ENCODE results near the gene ABHD11. TPM values are rescaled to one million over a fixed set of nuclear protein-coding genes. Genes with fewer than 3 reads are reported as not detected.

Gene ABHD11
- total and polyA plus RNA-seq, 9 of the 15 experiments (the other 6 are each of a cell fraction or from before 2014, with no cell fraction given) = 7.7 to 44.2 (median 18.9) TPM

DNA sequence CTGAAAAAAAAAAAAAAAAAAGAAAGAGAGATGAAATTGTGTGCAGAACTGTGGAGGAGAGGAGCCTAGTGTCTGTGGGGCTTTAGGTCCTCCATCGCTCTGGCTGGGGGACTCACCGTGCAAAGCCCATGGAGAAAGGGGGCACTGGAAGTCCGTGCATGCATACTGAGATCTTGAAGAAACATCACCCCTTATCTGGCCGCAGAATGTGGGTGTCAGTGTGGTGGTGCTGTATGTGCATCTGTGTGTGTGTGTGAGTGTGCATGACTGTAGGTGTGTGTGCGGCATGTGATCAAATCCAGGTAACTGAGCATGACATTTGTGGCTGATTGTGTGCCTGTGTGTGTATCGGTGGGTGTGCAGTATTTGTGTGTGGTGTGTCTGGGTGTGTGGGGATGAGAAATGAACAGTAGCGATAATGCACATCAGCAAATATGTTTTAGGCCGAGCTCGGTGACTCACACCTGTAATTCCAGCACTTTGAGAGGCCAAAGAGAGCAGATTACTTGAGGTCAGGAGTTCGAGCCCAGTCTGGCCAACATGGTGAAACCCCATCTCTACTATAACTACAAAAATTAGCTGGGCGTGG is 40.3 kb upstream of the ABHD11 start (continued):
- TF ChIP-seq YY1 (IDR thresholded peaks at IDR 0.05; ENCODE audit: borderline replicate concordance in 1 of 3, control insufficient read depth in 1 of 3, extremely low read depth in 1 of 3, insufficient read depth in 3 of 3, insufficient read length in 1 of 3, insufficient replicate concordance in 2 of 3, low read depth in 1 of 3, low read length in 2 of 3) (no peak), MCM7 (IDR thresholded peaks at IDR 0.05) (no peak), GMEB1 (CRISPR knock-in tag; IDR thresholded peaks at IDR 0.05) (no peak), PRMT5 (CRISPR knock-in tag; IDR thresholded peaks at IDR 0.05) (no peak), SNAPC5 (CRISPR knock-in tag; IDR thresholded peaks at IDR 0.05) (no peak), CHD4 (IDR thresholded peaks at IDR 0.05; ENCODE audit: insufficient read depth, insufficient replicate concordance, low read depth, low read length, poor library complexity, severe bottlenecking) (no peak), PTTG1 (tag; IDR thresholded peaks at IDR 0.05; ENCODE audit: low read depth) (no peak), ATF2 (CRISPR knock-in tag; IDR thresholded peaks at IDR 0.05) (no peak), SIN3B (IDR thresholded peaks at IDR 0.05; ENCODE audit: low read depth) (no peak), U2AF1 (optimal IDR thresholded peaks at IDR 0.05; ENCODE audit: low read depth, low read length) (no peak), E2F1 (CRISPR knock-in tag; IDR thresholded peaks at IDR 0.05) (no peak), ZC3H8 (IDR thresholded peaks at IDR 0.05) (no peak), RBBP5 (IDR thresholded peaks at IDR 0.05; ENCODE audit: borderline replicate concordance, insufficient read depth, low read length, poor library complexity, severe bottlenecking) (no peak), RFX7 (CRISPR knock-in tag; IDR thresholded peaks at IDR 0.05) (no peak)
- TF ChIP-seq, protein P1, sequence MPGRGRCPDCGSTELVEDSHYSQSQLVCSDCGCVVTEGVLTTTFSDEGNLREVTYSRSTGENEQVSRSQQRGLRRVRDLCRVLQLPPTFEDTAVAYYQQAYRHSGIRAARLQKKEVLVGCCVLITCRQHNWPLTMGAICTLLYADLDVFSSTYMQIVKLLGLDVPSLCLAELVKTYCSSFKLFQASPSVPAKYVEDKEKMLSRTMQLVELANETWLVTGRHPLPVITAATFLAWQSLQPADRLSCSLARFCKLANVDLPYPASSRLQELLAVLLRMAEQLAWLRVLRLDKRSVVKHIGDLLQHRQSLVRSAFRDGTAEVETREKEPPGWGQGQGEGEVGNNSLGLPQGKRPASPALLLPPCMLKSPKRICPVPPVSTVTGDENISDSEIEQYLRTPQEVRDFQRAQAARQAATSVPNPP (IDR thresholded peaks at IDR 0.05; ENCODE audit: borderline replicate concordance, insufficient read depth, insufficient read length) = no peak

Data from K562 (cell line).